ENCODE results near the gene IDH2. TPM values are rescaled to one million over a fixed set of nuclear protein-coding genes. Genes with fewer than 3 reads are reported as not detected.

IDH2 gene
- total and polyA plus RNA-seq, 8 donors = 53.6 to 128 (median 112) TPM

DNA sequence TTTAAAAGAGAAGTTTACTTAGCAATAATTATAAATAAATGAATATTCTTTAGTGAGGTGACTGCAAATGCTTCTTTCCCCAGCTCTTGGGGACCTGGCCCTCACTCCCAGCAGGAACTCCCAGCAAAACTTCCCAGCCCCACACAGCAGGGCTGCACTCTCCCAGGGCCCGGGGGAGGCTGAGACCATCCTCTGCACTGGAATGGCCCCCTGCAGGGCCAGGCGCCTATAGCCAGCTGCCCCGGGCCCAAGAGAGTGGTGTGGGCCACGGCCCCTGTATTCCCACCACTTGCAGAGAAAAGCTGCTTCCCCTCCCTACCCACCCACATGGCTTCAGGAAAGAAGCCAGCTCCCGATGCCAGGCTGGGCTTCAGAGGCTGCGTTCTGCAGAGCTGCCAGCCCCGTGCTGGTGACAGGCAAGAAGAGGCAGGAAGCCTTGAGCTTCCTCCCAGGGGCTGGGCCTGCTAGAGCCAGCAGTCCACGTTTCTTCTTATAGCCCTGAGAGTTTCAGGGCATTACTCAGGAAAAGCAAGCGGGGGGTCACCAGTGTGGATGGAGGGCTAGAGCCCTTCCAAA is 20.0 kb downstream of the IDH2 start:
- Histone ChIP-seq H3K9me3 (no peaks in the 10 kb centered on the region), H3K4me3 (no peak overlapping the region), H3K36me3 (peaks cover 7 to 82% (median 34%) of the 10 kb centered on the region in 3 donors), H3K27me3 (no peaks in the 10 kb centered on the region), H3K4me1 (peaks cover 0 to 1% (median 0%) of the 10 kb centered on the region in 3 donors), H3K27ac (no peak overlapping the region)
- 57 to 59% methylated on average over 9 of the region's 9 CpGs for WGBS, 2 donors
- ATAC-seq = no peak
- no peak for DNase-seq
- no peak for FAIRE-seq
- TF ChIP-seq, protein P1, sequence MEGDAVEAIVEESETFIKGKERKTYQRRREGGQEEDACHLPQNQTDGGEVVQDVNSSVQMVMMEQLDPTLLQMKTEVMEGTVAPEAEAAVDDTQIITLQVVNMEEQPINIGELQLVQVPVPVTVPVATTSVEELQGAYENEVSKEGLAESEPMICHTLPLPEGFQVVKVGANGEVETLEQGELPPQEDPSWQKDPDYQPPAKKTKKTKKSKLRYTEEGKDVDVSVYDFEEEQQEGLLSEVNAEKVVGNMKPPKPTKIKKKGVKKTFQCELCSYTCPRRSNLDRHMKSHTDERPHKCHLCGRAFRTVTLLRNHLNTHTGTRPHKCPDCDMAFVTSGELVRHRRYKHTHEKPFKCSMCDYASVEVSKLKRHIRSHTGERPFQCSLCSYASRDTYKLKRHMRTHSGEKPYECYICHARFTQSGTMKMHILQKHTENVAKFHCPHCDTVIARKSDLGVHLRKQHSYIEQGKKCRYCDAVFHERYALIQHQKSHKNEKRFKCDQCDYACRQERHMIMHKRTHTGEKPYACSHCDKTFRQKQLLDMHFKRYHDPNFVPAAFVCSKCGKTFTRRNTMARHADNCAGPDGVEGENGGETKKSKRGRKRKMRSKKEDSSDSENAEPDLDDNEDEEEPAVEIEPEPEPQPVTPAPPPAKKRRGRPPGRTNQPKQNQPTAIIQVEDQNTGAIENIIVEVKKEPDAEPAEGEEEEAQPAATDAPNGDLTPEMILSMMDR (IDR thresholded peaks at IDR 0.05) = no peak
- intact Hi-C loops (cut with DNase I) = loop anchor here in 1 of 3 donors (10.0 kb wide), 1 partner anchor 177 kb away; no protein-coding TSS in a partner anchor

GRCh38 chr15:90080818-90081393 is 21.4 kb downstream of the IDH2 start:
- peaks cover 7 to 69% (median 33%) of the 10 kb centered on the region in 3 donors for H3K36me3 ChIP-seq
- 84 to 92% methylated on average over 11 of the region's 11 CpGs for WGBS, 2 donors
- no peak overlapping the region for H3K4me3 ChIP-seq
- intact Hi-C loops (cut with DNase I) = loop anchor here in 1 of 3 donors (10.0 kb wide), 1 partner anchor 176 kb away; no protein-coding TSS in a partner anchor
- FAIRE-seq = no peak
- H3K27ac ChIP-seq = no peak overlapping the region
- H3K4me1 ChIP-seq = peaks cover 6 to 7% (median 7%) of the 10 kb centered on the region in 3 donors
- peak in 2 of 6 donors; percentile 41 to 71 for DNase-seq
- TF ChIP-seq, protein P1 (IDR thresholded peaks at IDR 0.05) = no peak
- ATAC-seq = no peak
- H3K9me3 ChIP-seq = no peaks in the 10 kb centered on the region
- H3K27me3 ChIP-seq = no peaks in the 10 kb centered on the region

GRCh38 chr15:90080458-90080755 is 21.9 kb downstream of the IDH2 start:
- TF ChIP-seq, protein P1 (IDR thresholded peaks at IDR 0.05) = no peak
- intact Hi-C loops (cut with DNase I) = loop anchor here in 1 of 3 donors (10.0 kb wide), 1 partner anchor 176 kb away; no protein-coding TSS in a partner anchor
- H3K9me3 ChIP-seq = no peaks in the 10 kb centered on the region
- DNase-seq (peak in 1 of 6 donors; percentile 37), ATAC-seq (no peak), FAIRE-seq (no peak)
- no peak overlapping the region for H3K27ac ChIP-seq
- no peaks in the 10 kb centered on the region for H3K27me3 ChIP-seq
- H3K4me3 ChIP-seq = no peak overlapping the region
- H3K4me1 ChIP-seq = peaks cover 11 to 12% (median 11%) of the 10 kb centered on the region in 3 donors
- peaks cover 7 to 65% (median 33%) of the 10 kb centered on the region in 3 donors for H3K36me3 ChIP-seq
- 85 to 86% methylated on average over 9 of the region's 9 CpGs for WGBS, 2 donors

GRCh38 chr15:90079619-90080457 is 22.4 kb downstream of the IDH2 start:
- Histone ChIP-seq H3K36me3 (peaks cover 5 to 60% (median 29%) of the 10 kb centered on the region in 3 donors), H3K4me1 (peaks cover 16 to 18% (median 16%) of the 10 kb centered on the region in 3 donors), H3K27ac (no peak overlapping the region), H3K9me3 (no peaks in the 10 kb centered on the region), H3K4me3 (no peak overlapping the region), H3K27me3 (no peaks in the 10 kb centered on the region)
- ATAC-seq (no peak), FAIRE-seq (no peak), DNase-seq (peak in 2 of 6 donors; percentile 42 to 71)
- 87 to 91% methylated on average over 28 of the region's 28 CpGs for WGBS, 2 donors
- intact Hi-C loops (cut with DNase I) = loop anchor here in 1 of 3 donors (10.0 kb wide), 1 partner anchor 175 kb away; no protein-coding TSS in a partner anchor
- TF ChIP-seq, protein P1 (IDR thresholded peaks at IDR 0.05) = no peak

All from pancreas (tissue), 10 donors.